ENCODE data around the gene ST6GALNAC3.
"Not testable (repeated sequence)": the region's sequence is repeated elsewhere in the genome, so short reads cannot be mapped to it uniquely, and the experiment has no call there.

Gene ST6GALNAC3

DNA sequence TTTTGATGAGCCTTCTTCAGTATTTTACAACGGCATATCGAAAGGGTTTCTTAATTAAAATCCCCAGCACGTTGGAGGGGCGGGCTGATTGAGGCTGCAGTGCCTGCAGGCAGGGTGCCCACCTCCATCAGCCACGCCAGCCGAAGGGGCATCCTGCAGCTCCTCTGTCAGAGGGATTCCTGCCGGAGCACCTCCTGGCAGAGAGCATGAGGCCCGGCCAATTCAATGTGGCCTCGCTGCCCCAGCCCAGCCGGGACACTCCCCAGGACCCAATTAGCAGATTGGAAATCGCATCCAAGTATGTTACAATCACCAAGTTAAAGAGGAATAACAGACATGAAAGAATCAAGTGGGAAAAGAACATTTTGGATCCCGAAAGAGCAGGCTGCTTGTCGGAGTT, 216.6 kb downstream of the ST6GALNAC3 start:
- no peak for DNase-seq

GRCh38 chr1:76291737-76292136, 217.2 kb downstream of the ST6GALNAC3 start:
- no peak for DNase-seq

GRCh38 chr1:76292418-76293184, 218.1 kb downstream of the ST6GALNAC3 start:
- no peak for DNase-seq

DNA sequence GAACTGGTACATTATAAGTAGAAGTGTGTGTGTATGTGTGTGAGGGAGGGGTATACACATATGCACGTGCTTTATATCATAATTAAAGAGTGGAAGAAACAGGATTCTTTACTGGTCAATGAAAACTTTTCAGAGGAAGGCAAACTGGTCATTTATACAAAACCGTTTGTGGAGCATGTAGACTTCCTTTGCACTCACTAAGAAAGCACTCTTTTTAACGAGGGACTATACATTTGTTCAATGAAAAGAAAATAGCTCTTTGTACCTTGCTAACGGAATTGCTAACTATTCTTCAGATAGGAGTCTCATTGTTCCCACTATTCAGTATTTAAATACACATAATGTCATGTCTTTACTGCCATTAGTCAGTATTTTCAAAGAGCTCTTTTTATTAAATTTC, 219.3 kb downstream of the ST6GALNAC3 start:
- DNase-seq, result no peak

DNA sequence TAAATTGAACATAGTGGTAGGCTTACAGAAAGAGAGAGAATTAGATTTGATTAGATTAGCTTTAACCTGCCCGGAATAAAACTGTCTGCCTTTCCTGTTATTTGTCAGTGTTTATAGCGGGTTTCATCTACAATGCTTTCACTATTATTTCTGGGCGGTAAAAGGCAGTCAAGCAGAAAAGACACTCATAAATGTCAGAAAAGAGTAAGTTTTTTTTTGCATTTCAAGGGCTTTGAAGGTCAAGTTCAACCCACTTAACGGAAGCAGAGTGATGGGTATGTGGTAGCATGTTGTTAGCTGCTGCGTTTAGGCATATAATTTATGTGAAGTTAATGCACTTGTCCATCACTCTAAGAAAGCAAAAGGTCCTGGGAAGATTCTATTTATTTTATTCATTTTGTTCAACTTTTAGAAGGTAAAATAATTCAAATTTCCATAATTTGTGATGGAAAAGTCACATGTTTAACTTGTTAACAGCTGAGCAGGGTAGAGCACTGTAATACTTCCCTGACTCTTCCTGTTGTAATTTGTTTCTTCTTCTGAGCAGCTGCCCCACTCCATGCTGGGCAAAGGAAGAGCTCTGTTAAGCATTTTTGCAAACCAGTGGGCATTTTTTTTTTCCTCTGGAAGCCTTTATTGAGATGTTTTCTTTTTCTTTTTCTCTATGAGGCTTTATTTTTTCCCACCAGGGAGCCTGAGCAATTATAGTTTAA, 220.1 kb downstream of the ST6GALNAC3 start:
- DNase-seq, result peak in 1 of 2 donors; percentile 45

DNA sequence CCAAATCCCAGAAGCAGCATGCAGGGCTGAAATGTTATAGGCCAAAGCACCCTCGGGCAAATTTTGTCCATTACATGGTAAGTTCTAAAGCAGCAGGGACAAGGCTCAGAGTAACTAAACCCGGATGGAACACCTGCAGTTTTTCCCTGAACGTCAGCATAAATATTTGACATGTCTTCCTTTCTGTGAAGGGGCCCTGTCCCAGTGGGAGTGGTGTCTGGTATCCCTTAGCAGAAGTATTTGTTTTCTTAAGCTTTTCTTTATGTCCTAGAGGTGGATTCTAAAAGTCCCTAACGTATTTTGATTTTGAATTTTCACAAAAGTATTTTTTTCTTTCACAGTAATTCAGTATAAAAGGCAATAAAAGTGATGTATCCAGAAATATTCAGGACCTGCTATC, 223.9 kb downstream of the ST6GALNAC3 start:
- DNase-seq, result no peak

GRCh38 chr1:76299036-76299435, 224.5 kb downstream of the ST6GALNAC3 start:
- DNase-seq, result no peak

DNA sequence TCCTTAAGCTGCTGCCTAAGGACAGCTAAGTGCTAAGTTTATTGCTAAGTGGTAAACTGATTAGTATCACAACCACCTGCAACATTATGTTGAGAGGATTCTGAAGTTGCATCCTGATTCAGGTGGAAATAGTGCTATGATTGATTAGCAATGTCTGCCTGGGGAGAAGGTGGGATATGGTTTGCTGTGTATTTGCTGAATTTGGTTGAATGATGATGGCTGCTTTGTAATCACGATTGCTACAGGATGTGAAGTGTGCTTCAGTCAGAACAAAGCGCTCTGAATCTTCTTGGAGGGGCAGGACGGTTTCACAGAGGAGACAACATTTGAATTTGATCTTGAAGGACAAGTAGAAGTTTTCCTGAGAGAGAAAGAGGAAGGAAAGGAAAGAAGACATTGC, 226.0 kb downstream of the ST6GALNAC3 start:
- DNase-seq, result peak in 1 of 2 donors; percentile 19

GRCh38 chr1:76302711-76303339, 228.3 kb downstream of the ST6GALNAC3 start:
- no peak for DNase-seq

DNA sequence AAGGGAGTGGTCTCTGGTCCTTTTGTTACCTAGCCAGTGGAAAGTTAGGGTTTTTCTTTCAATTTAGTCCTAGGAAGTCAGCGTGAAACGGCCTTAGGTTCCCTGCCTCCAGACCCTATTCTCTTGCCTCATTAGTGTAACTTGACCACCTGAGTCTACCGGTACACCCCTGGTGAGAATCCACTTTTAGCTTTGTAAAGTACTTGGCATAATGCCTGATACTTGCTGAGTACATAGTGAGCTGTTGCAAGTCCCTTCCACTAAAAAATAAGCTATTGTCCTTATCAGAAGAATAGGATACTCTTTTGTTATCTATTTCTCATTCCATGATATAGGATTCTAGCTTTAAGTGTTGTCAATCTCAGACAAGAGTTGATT, 228.8 kb downstream of the ST6GALNAC3 start:
- DNase-seq, result no peak

GRCh38 chr1:76313304-76313703, 238.8 kb downstream of the ST6GALNAC3 start:
- no peak for DNase-seq

DNA sequence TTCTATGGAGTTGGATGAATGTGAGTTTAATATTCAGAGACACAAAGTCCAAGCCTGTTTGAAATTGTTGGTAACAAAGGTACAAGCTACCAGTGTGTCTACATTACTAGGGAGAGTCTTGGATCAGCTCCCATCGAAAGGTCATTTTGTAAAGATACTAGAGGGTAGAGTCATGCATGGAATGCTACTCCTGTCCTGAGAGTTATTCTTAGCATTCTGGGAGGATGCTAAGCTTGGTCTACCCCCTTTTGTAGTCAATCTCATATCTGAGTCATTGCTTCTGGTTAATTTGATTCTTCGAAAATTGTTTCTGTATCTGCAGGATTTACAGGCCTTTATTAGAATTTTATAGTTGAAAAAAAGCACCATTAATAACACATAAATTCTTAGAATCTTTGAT, 240.2 kb downstream of the ST6GALNAC3 start:
- no peak for DNase-seq

DNA sequence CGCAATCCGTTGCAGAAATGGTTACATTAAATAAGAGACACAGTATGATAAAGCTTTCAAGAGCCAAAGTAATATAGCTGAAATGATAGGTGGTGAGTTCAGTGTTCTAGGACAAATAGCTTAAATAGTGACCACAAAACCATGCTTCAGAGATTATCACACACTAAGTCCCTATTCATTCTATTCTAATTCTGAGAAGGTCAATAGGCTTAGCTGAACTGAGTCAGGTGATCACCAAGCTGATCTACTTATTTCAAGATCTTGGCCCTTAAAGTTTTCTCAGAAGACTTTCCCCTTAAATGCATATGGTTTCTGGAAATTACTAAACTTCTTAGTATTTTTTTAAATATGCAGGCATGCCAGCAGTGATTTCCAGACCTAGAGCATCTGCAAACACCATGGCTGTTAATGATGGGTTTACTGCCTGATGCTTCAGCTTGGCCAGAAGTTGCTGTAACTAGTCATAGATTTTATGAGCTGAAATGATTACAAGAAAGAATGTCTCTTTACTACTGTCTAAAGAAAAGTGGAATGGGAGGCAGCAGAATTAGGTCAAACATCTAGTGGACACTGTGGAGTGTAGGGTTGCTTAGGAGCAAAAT, 242.9 kb downstream of the ST6GALNAC3 start:
- DNase-seq, result no peak

DNA sequence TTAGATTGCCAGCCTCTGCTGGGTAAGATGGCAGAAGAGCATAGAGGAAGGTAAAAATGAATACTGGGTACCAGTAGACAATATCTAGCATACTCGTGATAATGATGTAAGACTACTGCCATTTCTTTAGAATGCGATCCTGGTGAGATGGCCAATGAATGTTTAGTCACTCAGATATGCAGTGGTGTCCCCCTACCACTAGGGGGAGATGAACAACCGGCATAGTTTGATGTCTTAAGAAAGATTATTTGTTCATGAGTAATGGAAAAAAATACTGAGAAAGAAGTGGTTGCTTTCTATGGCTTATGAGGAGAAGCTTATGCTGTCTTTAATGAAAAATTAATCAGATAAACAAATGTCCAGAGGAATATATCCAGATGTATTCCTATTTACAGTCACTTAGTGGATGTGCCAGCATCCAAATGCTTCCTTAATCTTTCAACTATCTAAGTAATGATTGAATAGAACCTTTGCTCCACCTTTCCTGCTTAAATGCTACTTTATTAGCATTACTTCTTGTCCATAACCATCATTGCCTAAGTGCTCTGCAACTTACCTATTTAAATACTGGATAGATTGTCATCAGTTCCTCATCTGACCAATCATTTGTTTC, 256.6 kb downstream of the ST6GALNAC3 start:
- DNase-seq, result peak; percentile 42 to 52

DNA sequence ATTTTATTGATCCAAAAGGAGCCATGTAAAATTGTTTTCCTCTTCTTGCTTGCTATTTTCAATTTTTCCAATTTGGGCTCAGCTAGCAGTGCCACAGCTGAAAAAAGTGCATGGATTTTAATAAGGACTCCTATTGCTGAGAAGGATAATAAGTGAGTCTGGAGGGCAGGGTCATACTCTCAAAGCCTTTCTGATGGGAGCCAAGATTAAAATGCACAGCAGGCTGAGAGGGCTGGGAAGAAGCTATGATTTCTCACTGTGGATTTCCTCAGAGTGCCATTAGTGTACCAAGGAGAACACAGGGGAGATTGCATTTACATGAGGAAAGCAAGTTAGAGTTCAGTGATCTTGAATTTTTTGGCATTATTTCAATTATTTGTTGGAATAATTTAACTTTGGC, 261.3 kb downstream of the ST6GALNAC3 start:
- DNase-seq, result no peak

GRCh38 chr1:76336931-76337371, 262.4 kb downstream of the ST6GALNAC3 start:
- no peak for DNase-seq

GRCh38 chr1:76337542-76338219, 263.1 kb downstream of the ST6GALNAC3 start:
- DNase-seq, result no peak

DNA sequence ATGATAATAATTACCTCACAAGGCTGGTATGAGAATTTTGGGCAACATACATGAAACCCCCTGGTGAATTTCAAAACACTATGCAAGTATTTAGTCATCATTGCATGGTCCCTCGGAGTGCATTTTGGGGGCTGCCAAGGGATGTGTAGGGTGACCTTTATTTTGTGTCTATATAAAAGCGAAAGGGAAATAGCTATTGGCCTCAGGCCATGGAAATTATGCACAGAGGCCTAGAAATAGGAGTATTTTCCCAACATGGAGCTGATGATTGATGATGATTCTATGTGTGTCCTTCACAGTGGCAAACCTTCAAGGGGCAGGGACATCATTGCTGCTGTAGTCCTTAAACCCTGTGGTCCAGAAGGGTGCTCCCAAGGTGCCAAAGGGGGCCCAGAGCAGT, 265.5 kb downstream of the ST6GALNAC3 start:
- DNase-seq, result no peak

DNA sequence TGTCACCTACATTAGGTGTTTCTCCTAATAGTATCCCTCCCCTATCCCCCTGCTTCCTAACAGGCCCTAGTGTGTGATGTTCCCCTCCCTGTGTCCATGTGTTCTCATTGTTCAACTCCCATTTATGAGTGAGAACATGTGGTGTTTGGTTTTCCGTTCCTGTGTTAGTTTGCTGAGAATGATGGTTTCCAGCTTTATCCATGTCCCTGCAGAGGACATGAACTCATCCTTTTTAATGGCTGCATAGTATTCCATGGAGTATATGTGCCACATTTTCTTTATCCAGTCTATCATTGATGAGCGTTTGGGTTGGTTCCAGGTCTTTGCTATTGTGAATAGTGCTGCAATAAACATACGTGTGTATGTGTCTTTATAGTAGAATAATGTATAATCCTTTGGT, 267.3 kb downstream of the ST6GALNAC3 start:
- DNase-seq, result not testable (repeated sequence)

GRCh38 chr1:76343356-76343755, 268.8 kb downstream of the ST6GALNAC3 start:
- no peak for DNase-seq

GRCh38 chr1:76351655-76352054, 277.1 kb downstream of the ST6GALNAC3 start:
- DNase-seq, result no peak

- no peak for DNase-seq
Measured at GRCh38 chr1:76352741-76353435, 278.3 kb downstream of the ST6GALNAC3 start.

All from CD4-positive, alpha-beta T cell treated with Interleukin-4 for 1 hour (primary cell).